Osteocyte (in vitro differentiated cells): ENCODE results near the gene NTN3. TPM values are rescaled to one million over a fixed set of nuclear protein-coding genes. Genes with fewer than 3 reads are reported as not detected.

ENCODE experiments used
- DNase-seq: peaks from one replicate; pipeline ENCODE4 v3.0.0; 2021; ENCODE audit warnings: mixed read lengths; ENCODE audit not compliant: unreplicated experiment; ENCODE audit errors: extremely low spot score
- H3K27ac Mint-ChIP-seq: one replicate; pipeline ENCODE4 v1.8.0; 2021; ENCODE audit warnings: mild to moderate bottlenecking, mixed read lengths; ENCODE audit not compliant: unreplicated experiment
- H3K27me3 Mint-ChIP-seq: one replicate; pipeline ENCODE4 v1.8.0; 2021; ENCODE audit warnings: mixed read lengths; ENCODE audit not compliant: unreplicated experiment
- H3K36me3 Mint-ChIP-seq: one replicate; pipeline ENCODE4 v1.8.0; 2021; ENCODE audit warnings: mixed read lengths; ENCODE audit not compliant: unreplicated experiment
- H3K4me1 Mint-ChIP-seq: one replicate; pipeline ENCODE4 v1.8.0; 2021; ENCODE audit warnings: mixed read lengths; ENCODE audit not compliant: unreplicated experiment
- H3K4me3 Mint-ChIP-seq: one replicate; pipeline ENCODE4 v1.8.0; 2021; ENCODE audit warnings: mild to moderate bottlenecking, moderate library complexity, mixed read lengths; ENCODE audit not compliant: unreplicated experiment
- H3K9me3 Mint-ChIP-seq: one replicate; pipeline ENCODE4 v1.8.0; 2021; ENCODE audit warnings: mixed read lengths; ENCODE audit not compliant: unreplicated experiment
- total RNA-seq: library from RNA; stranded (reverse); gene quantifications from 2 replicates; pipeline ENCODE4 v1.2.1, GENCODE V29; 2021
- TF ChIP-seq, protein P1 (sequence below): fragments of 200-600 bp; sonication (generic); IDR thresholded peaks from 2 replicates; pipeline ENCODE4 v1.5.0; 2021; ENCODE audit warnings: antibody characterized with exemption, mild to moderate bottlenecking, moderate library complexity

The NTN3 gene
- total RNA-seq, 1 donor from 2014 or later, result 1.4 TPM

DNA sequence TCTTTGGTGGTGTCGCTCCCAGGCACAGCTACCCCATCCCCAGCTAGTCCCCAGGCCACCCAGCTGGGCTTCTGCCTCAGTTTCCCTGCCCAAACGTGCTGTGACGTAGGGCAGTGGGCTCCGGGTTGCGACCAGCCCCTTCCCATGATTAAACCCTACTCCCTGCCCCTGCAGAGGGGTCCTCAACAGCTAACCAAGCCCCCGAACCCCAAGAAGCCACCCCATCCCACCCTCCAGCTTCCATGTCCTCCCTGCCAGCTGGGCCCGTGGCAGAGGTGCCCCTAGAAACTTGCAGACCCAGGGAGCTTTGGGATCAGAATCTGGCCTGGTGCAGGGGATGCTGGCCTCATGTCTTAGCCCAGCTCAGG lies 879 bp upstream of the NTN3 start:
- Mint-ChIP-seq H3K9me3 (no peaks in the 10 kb centered on the region), H3K27ac (peak overlapping the region; percentile 44), H3K36me3 (no peaks in the 10 kb centered on the region), H3K27me3 (no peaks in the 10 kb centered on the region), H3K4me1 (peaks cover 34% of the 10 kb centered on the region), H3K4me3 (no peak overlapping the region)
- TF ChIP-seq, protein P1, sequence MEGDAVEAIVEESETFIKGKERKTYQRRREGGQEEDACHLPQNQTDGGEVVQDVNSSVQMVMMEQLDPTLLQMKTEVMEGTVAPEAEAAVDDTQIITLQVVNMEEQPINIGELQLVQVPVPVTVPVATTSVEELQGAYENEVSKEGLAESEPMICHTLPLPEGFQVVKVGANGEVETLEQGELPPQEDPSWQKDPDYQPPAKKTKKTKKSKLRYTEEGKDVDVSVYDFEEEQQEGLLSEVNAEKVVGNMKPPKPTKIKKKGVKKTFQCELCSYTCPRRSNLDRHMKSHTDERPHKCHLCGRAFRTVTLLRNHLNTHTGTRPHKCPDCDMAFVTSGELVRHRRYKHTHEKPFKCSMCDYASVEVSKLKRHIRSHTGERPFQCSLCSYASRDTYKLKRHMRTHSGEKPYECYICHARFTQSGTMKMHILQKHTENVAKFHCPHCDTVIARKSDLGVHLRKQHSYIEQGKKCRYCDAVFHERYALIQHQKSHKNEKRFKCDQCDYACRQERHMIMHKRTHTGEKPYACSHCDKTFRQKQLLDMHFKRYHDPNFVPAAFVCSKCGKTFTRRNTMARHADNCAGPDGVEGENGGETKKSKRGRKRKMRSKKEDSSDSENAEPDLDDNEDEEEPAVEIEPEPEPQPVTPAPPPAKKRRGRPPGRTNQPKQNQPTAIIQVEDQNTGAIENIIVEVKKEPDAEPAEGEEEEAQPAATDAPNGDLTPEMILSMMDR, result no peak
- no peak for DNase-seq

DNA sequence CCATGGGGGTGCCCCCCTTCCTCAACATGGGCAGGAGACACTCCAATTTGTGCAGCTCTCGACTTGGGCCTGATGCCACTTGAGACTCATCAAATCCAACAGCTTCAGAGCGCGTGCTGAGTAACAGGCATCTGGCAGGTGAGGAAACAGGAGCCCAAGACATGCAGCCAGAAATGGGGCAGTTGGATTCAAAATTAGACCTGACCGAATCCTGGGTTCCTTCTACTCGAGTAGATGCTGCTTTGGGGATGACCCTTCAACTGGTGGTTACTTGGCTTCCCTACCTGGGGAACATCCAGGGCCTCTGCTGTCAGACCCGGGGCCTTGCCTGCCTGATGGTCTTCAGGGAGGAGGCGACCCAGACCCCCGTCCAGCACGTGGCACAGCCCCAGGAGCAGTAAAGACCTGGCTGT lies 488 bp upstream of the NTN3 start:
- Mint-ChIP-seq H3K27ac (peak overlapping the region; percentile 44), H3K36me3 (no peaks in the 10 kb centered on the region), H3K27me3 (no peaks in the 10 kb centered on the region), H3K4me1 (peaks cover 34% of the 10 kb centered on the region), H3K4me3 (no peak overlapping the region), H3K9me3 (no peaks in the 10 kb centered on the region)
- TF ChIP-seq, protein P1, result no peak
- DNase-seq, result no peak

DNA sequence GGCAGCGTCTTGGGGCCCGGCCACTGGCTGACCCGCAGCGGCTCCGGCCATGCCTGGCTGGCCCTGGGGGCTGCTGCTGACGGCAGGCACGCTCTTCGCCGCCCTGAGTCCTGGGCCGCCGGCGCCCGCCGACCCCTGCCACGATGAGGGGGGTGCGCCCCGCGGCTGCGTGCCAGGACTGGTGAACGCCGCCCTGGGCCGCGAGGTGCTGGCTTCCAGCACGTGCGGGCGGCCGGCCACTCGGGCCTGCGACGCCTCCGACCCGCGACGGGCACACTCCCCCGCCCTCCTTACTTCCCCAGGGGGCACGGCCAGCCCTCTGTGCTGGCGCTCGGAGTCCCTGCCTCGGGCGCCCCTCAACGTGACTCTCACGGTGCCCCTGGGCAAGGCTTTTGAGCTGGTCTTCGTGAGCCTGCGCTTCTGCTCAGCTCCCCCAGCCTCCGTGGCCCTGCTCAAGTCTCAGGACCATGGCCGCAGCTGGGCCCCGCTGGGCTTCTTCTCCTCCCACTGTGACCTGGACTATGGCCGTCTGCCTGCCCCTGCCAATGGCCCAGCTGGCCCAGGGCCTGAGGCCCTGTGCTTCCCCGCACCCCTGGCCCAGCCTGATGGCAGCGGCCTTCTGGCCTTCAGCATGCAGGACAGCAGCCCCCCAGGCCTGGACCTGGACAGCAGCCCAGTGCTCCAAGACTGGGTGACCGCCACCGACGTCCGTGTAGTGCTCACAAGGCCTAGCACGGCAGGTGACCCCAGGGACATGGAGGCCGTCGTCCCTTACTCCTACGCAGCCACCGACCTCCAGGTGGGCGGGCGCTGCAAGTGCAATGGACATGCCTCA lies 773 bp downstream of the NTN3 start:
- TF ChIP-seq, protein P1, result no peak
- H3K4me3 Mint-ChIP-seq, result peak overlapping the region; percentile 10

DNA sequence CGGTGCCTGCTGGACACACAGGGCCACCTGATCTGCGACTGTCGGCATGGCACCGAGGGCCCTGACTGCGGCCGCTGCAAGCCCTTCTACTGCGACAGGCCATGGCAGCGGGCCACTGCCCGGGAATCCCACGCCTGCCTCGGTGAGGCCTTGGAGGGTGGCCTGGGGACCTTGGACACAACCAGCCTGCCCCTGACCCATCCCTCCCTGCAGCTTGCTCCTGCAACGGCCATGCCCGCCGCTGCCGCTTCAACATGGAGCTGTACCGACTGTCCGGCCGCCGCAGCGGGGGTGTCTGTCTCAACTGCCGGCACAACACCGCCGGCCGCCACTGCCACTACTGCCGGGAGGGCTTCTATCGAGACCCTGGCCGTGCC lies 1.4 kb downstream of the NTN3 start:
- Mint-ChIP-seq H3K4me1 (peaks cover 40% of the 10 kb centered on the region), H3K36me3 (no peaks in the 10 kb centered on the region), H3K27ac (no peak overlapping the region), H3K27me3 (no peaks in the 10 kb centered on the region), H3K4me3 (peak overlapping the region; percentile 32), H3K9me3 (no peaks in the 10 kb centered on the region)
- DNase-seq, result no peak
- TF ChIP-seq, protein P1, result no peak

More for the DNA sequence above, 773 bp downstream of the NTN3 start:
- no peaks in the 10 kb centered on the region for H3K9me3 Mint-ChIP-seq
- H3K36me3 Mint-ChIP-seq, result no peaks in the 10 kb centered on the region
- DNase-seq, result no peak
- no peak overlapping the region for H3K27ac Mint-ChIP-seq
- peaks cover 40% of the 10 kb centered on the region for H3K4me1 Mint-ChIP-seq
- H3K27me3 Mint-ChIP-seq, result no peaks in the 10 kb centered on the region

DNA sequence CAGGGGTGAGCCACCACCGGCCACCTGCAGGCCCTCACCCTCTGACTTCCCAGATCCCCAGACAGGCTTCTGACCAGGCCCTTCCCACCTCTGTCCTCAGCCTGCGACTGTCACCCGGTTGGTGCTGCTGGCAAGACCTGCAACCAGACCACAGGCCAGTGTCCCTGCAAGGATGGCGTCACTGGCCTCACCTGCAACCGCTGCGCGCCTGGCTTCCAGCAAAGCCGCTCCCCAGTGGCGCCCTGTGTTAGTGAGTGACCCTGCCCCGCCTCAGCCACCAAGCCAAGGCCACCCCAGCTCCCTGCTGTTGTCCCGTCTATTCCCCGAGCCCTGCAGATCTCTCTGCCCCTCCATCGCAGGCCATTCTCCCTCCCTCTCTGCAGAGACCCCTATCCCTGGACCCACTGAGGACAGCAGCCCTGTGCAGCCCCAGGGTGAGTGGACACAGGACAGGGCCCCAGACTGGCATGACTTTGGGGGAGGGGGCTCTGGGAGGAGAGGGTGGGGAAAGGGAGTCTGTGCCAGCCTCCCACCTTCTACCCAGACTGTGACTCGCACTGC lies 1.9 kb downstream of the NTN3 start:
- peak overlapping the region; percentile 65 for H3K4me3 Mint-ChIP-seq
- DNase-seq, result no peak
- TF ChIP-seq, protein P1, result no peak
- no peaks in the 10 kb centered on the region for H3K27me3 Mint-ChIP-seq
- no peaks in the 10 kb centered on the region for H3K36me3 Mint-ChIP-seq
- H3K4me1 Mint-ChIP-seq, result peaks cover 45% of the 10 kb centered on the region
- no peak overlapping the region for H3K27ac Mint-ChIP-seq
- H3K9me3 Mint-ChIP-seq, result no peaks in the 10 kb centered on the region
